CD4-positive, alpha-beta T cell treated with Interleukin-4 for 1 hour (primary cell): ENCODE results near the gene PRKCQ.
"Not testable (repeated sequence)": the region's sequence is repeated elsewhere in the genome, so short reads cannot be mapped to it uniquely, and the experiment has no call there.

Source experiments
- DNase-seq, 2 donors: peaks; one replicate each; pipeline ENCODE4 v3.0.0-alpha.2; 2020 to 2022

PRKCQ gene

DNA sequence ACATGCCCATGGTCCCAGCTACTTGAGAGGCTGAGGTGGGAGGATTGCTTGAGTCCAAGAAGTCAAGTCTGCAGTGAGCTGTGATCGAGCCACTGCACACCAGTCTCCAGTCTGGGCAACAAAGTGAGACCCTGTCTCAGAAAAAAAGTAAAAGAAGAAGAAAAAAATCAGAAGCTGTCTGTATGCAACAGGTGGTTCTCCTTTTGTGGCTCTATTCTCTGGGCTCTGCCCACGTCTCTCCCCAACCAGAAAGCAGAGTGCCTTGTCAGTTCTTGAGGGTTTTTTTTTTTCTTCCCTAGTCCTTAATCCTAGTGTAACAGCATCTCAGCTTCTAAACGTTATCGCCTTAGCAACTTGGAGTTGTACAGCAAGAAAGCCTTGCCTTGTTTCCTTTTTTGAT is 89.5 kb downstream of the PRKCQ start:
- DNase-seq = no peak

DNA sequence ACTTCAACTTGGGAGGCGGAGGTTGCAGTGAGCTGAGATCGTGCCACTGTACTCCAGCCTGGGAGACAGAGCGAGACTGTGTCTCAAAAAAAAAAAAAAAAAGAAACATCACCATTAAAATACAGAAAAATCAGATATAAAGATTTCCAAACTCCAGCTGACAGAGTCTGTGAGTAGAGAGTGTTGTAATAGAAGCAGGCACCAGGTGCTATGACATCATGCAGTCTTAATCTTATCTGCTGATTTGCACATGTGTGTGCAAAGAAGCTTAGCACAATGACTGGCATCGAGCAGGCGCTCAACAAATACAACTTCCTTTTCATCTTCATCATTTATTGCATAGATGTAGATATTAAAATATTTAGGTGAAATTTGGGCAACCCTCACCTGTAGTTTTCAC is 92.2 kb downstream of the PRKCQ start:
- no peak for DNase-seq

DNA sequence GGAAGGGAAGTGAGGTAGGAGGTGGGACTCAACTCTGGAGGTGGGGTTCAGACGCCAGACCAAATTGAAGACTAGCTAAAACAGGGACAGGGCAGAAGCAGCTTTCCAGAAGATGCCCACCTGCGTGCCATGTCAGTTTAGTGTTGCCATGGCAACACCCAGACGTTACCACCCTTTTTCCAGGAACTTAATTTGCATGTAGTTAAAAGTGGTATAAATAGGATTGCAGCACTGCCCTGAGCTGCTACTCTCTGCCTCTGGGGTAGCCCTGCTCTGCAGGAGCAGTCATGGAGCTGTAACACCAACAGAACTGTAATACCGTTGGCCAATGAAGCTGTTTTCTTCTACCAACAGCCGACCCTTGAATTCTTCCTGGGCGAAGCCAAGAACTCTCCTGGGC is 93.8 kb downstream of the PRKCQ start:
- DNase-seq = no peak

DNA sequence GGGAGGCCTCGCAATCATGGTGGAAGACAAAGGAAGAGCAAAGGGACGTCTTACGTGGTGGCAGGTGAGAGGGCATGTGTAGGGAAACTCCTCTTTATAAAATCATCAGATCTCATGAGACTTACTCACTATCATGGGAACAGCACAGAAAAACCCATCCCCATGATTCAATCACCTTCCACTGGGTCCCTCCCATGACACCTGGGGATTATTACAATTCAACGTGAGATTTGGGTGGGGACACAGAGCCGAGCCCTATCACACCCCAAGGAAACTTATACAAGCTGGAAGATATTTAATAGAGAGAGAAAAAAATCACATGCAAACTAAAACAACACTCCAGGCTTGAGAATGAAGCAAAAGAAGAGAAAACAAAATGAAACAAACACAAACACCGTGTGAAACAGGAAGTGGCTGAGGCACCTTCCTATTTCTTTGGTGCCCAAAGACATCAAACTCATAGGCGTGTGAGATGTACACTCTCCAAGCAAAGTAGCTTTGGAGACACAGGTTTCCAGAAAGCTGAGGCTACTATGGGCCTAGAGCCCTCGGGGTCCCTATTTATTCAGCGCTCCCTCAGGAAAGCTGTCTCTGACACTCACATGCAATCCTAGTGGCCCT is 97.2 kb downstream of the PRKCQ start:
- DNase-seq = peak in 1 of 2 donors; percentile 46

DNA sequence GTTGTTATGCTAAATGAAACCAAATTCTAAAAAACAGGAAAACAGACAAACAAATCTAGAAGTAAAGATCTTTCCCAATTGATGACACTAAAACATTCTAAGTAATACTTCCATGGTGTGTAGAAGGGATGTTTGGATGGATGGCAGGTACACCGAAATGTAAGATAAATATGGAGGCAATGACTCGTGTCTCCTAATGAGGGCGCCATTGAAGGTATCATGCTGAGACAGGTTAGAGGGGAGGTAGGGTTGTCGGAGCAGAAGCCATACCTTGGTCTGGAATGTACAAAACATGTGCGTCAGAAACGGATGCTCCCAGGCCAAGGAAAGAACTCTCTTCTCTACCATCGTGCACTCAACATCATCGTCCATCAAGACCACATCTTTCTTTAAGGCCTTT is 101.4 kb downstream of the PRKCQ start:
- DNase-seq = peak in 1 of 2 donors; percentile 21

DNA sequence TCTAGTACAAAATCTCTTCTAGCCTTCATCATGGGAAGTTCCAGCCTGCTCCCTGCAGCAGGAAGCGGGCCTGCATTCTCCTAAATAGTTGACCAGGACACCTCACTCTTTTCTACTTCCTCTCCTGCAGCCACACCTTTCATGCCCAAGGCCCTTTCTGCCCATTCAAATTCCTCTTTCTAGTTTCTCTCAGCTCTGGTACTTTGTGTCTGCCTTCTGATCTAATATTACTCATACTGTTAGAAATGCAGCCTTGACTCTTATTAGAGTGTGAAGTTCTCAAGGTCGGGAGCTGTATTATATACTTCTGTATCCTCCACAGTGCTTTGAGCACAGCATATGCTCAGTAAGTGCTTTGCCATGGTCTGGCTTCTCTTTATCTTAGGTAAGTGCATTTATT is 103.1 kb downstream of the PRKCQ start:
- DNase-seq = no peak

DNA sequence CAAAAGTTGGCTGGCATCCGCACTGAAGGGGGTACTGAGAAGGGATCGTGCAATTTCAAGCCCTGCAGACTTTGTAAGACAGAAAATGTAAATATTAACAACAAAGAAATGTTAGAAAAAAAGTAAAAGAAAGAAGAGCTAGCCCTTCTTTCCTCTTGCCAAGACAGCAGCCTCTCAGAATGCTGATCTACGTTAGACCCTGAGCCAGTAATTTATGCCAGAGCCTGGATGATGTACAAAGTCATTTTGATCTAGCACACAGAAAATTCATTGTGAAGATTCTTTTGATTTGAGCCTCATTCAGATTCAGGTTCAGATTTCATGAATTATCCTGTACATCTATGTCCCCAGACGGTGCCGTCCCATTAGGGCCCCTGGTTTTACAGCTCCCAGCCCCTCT is 105.2 kb downstream of the PRKCQ start:
- DNase-seq = no peak

DNA sequence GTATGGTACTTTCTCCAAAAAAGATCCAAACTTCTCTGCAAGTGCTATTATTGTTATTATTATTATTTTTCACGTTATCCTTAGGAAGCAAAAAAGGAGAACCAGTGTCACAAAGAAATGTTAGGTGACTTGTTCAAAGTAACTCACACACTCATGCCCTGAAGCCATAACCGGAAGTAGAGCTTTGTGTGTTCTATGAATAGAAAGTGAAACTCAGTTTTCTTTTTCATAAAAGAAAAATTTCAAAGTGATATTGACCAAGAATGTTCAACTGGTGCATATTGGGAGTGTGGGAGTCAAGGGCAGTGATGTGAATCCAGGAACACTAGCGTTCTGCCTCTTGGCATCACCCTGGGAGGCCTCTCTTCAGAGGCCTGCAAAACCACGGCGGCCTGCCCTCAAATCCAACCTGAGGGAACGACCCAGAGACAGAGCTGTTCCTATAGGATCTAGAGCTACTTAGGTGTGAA is 106.1 kb downstream of the PRKCQ start:
- DNase-seq = peak; percentile 23 to 76

DNA sequence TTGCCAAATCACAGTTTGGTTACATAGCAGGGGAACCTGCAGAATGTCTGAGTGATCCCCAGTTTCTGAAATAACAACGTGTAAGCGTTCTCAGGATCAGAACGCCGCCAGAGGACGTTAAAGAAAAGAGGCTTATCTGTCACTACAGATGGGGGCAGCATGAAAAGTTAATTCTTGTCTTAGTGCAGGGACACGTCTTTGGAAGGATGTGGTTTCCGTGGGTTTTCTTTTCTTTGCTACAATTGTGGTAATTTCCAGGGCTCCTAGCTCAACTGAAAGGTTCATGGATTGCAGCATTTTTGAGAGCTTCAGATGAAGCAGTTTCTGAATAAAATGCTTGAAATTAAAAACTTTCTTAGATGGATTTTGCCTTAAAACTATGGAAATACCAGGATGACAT is 106.6 kb downstream of the PRKCQ start:
- DNase-seq = peak; percentile 58 to 85

DNA sequence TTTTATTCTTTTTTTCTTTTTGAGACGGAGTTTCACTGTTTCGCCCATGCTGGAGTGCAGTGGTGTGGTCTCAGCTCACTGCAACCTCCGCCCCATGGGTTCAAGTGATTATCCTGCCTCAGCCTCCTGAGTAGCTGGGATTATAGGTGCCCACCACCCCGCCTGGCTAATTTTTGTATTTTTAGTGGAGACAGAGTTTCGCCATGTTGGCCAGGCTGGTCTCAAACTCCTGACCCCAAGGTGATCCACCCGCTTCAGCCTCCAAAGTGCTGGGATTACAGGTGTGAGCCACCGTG is 107.4 kb downstream of the PRKCQ start:
- not testable (repeated sequence) for DNase-seq

DNA sequence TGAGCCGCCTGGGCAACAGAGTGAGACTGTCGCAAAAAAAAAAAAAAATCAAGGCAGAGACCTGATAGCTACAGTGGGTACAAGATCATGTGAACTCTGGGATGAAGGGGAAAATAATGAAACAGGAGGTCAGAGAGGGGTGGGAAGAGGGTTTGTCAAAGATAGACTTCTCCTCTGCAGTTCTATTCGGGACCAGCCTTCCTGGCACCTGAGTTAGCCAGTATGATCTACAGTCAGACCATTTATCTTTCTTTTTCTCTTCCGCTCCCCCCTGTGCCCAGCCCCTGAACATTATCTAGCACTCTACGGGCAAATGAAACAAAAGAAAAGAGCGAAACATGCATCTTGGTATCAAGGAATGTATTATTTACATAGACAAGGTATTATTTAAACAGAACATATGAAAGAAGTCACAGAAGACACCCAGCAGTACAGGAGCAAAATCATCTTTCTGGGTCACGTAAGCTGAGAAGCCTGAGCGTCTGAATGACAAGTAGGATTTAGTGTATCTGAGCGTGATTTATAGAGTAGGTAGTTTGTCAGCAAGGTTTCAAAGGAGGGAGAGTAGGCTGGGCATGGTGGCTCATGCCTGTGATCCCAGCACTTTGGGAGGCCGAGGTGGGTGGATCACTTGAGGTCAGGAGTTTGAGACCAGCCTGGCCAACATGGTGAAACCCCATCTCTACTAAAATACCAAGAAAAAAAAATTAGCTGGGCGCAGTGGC is 109.0 kb downstream of the PRKCQ start:
- no peak for DNase-seq

DNA sequence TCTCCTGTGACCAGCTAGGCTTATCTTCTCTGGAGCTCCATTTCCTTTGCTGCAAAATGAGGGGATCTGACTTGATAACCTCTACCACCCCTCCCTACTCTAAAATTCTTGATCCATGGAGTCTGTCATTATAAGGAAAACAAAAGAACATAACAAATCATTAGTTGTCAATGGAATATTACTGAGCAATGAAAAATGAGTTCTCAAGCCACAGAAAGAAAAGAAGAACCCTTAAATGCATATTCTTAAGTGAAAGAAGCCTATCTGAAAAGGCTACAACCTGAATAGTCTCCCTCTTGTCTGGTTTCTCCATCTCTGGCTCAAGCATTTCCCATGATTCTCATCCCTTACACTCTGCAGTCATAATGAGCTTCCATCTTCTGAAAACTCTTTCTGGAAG is 110.4 kb downstream of the PRKCQ start:
- no peak for DNase-seq

DNA sequence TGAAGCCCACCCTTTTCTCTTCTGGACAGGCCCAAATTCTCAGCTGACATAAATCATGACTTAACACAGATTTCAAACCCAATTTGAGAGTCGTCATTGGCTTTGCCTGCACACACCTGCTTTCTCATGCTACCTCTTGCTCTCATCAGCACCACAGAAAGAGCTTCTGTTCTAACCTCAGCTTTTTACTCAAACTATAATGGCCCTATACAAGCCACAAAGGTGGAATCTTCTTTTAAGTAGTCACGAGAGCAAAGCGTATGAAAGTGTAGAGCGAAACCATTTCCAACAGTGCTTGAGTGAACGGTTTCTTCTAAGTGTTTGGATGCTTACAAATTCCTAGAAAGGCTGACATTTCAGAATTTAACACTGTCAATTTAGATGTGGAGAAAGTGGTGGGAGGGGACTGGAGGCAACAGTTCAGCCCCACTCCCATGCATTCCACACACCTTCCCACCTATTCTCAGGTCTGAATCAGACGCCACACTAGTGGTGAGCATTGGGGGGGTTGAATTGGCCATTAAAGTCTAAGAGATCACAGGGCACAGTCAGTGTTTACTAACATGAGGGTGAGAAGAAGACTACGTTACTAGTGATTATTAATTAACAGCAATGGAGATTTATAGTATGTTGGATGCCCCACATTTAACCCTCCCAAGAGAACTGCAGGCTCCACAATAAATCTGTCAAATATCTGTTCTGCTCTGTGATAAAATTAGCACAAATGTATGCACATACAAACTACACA is 114.0 kb downstream of the PRKCQ start:
- no peak for DNase-seq

DNA sequence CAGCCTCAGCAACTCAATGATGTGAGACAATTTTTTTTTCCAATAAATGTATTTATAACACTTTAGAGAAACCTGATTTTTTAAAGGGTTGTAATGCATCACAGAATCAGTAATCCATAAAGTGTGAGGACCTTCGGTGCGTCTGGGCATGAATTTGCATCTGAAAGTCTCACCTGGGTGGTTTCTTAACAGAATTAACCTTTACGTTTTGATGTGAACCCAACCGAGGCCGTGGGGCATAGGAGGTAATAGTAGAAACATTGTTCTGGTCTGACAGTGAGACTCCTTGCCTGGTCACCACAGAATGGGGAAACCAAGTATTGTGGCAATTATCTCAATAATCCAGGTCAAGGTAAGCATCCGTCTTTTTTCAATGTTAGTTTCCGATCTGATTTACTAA is 114.6 kb downstream of the PRKCQ start:
- no peak for DNase-seq

DNA sequence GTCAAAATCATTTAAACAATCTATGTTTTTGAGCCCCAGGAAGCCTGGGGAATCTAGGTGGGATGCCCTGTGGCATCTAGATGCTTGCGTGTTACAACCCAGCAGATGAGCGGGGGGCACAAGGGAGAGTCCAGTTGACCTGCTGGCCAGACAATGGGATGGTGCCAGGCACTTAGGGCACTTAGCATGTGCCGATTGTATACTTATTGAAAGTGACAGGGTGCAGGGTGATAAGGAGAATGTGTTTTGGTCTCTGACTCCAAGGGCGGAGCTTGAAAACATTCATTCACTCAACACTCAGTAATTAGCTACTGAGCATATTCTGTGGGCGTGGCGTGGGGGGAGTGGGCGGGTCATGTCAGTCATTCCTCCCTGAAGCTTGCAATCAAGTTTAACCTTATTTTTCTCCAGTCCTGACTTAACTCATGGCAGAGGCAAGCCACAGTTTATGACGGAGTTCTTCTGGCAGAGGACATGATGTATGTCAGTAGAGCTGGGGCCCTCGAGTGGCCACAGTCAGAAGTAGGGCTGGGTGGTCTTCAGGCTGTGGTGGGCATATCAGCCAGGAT is 115.1 kb downstream of the PRKCQ start:
- DNase-seq = no peak

DNA sequence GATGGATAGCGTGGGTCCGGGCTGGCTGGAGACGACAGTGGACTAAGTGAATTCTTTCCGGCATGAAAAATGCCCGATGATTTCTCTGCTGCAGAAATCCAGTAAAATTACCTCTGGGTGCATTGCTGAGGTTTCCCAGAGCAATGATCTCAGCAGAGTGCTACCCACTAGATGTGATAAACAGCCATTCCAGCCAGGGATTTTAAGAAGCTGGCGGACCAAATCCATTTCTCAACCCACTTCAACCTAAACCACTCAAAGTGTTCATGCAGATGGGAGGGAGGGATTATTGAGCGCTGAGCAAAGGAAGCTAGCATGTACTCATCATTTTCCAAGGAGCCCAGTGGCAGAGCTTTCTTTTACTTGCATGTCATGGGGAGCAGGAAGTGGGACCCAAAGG is 116.7 kb downstream of the PRKCQ start:
- no peak for DNase-seq

DNA sequence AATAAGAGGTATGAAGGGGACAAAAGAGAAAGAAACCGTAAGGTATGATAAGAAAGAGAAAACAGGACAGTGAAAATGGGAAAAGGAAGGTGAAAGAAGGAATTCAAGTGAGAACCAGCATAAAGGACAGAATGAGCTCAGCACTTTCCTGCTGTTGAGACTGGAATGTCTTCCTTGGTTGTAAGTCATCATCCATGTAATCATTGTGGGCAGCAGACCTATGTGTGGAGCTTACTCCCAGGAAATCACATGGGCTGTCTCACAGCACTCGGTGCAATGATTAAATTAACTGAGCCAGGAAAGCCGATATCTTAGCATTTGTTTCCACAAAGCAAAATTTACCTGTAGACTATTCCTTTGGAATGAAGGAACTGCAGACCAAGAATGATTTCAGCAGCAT is 118.1 kb downstream of the PRKCQ start:
- no peak for DNase-seq

DNA sequence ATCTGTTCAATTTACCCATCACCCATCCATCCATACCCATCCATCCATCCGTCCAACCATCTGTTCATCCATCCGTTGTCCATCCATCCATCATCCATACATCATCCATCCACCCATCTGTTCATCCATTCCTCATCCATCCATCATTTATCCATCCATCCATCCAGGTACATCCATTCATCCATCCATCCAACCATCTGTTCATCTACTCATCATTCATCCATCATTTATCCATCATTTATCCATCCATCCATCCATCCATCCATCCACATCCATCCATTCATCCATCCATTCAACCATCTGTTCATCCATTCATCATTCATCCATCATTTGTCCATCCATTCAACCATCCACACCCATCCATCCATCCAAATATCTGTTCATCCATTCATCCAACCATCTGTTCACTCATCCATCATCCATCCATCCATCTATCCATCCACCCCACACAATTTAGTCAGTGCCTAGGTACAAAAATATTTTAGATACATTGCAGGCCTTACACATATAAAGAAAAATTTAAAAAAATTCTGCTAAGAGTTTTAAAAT is 119.1 kb downstream of the PRKCQ start:
- no peak for DNase-seq

DNA sequence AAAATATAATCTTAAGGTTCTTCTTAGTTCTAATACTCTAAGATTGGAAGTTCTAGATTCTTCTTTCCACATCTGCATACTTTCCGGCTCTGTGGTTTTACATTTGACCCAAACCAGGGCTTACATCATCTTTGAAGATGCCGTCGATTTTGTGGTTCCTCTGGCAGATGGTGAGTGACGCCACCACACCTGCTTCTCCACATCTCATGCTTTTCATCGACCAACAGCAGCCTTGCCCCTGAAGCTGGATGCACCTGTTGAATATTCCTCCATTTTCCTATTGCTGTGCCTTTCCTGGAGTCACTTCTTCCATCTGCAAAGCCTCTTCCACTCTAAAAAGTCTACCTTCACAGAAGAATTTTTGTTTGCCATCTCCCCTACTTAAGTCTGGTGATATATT is 121.3 kb downstream of the PRKCQ start:
- peak in 1 of 2 donors; percentile 16 for DNase-seq

DNA sequence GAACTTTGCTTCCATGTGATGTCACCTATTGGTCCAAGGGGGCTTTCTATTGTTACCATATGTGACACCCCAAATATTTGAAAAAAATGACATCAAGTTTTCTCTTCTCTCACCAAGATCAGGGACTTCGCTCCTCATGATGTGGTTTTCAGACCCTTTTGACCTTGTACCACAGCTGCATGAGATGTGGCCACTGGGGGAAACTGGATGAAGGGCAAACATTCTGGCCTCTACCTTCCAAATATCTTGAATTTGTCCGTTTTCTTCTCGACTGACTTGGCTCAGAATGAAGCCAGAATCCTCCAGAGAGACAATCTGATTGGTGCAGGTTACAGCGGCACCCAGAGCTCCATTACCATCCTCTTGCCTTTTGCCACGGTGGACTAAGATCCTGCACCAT is 122.7 kb downstream of the PRKCQ start:
- DNase-seq = no peak

DNA sequence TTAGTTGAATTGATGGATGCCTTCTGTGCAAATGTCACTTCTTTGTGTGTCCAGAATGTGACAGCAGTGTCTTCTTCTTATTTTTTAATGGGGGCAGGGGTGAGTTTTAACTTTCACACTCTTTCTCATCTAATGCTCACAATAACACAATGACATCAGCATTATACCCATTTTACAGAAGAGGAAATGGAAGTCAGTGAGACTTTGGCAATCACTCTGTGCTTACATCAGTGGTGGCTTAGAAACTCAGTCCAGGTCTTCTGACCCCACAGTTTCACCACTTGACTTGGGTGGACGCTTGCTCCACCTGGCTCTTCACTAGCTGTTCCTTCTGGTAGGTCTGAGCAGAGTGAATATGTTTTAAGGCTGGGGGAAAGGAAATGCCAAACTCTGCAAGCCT is 124.0 kb downstream of the PRKCQ start:
- no peak for DNase-seq

DNA sequence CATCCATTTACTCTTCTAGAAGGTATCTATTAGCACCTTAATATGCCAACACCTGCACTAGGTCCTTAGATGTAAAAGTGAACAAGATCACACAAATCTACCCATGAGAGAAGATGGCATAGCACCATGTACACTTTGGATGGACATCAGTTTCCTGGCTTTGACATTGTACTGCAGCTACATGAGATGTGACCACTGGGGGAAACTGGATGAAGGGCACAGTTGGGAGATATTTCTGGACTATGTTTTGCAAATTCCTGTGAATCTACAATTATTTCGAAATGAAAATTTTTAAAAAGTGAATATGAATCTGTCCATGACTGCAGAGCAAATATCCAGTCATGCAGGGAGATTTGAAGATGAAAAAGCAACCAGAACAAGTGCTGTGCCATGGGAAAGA is 124.5 kb downstream of the PRKCQ start:
- no peak for DNase-seq

DNA sequence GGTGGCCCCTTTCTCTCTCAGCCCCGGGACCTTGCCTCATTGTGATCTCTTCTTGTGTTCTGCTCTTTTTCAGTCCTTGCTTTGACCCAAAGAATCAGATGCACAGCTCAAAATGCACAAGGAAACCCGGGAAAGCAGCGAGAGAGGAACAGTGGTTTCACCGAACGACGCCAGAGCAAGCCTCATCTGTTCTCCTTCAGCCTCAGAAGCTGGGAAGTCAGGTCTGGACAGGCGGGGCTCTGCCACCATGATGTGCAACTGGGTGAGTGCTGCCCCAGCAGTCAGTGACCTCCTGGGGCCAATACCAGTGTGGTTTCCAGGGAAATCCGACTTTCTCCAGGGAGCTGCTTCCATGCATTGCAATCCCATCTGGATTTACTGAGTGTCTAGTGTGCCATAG is 133.4 kb downstream of the PRKCQ start:
- no peak for DNase-seq
